Endothelial cell of umbilical vein (primary cell): ENCODE results near the gene IL12A. TPM values are rescaled to one million over a fixed set of nuclear protein-coding genes. Genes with fewer than 3 reads are reported as not detected.

ENCODE experiments used
- BruUV-seq: library from RNA; stranded (reverse); fragments of 400-500 nt; replicated peaks from 2 replicates; lab custom pipeline; 2021; lab: Mats Ljungman, UMichigan
- CTCF ChIA-PET: fragments of 300-600, 350-600 bp; sonication (Branson Sonifier 250); formaldehyde crosslinking; loops from one replicate; lab custom pipeline; 2021; ENCODE audit warnings: antibody characterized with exemption, inconsistent platforms; lab: Charles Lee
- POLR2A ChIA-PET: fragments of 300-600, 350-600 bp; sonication (Branson Sonifier 250); formaldehyde crosslinking; loops from one replicate; lab custom pipeline; 2021; ENCODE audit warnings: antibody characterized with exemption, inconsistent platforms; lab: Charles Lee
- DNase-seq: peaks from one replicate; pipeline ENCODE4 v3.0.0-alpha.2; 2011; ENCODE audit warnings: low read depth, low spot score
- FAIRE-seq: peaks from 2 replicates; lab custom pipeline; 2011; peaks lifted over from hg19 to GRCh38; lab: Jason Lieb, UNC
- H2AFZ ChIP-seq: 2 replicates; pipeline ENCODE4 v1.6.0; 2012; ENCODE audit warnings: low read depth, low read length, control low read depth, inconsistent platforms
- H3K27ac ChIP-seq: 2 replicates; pipeline ENCODE4 v1.5.1; 2011; ENCODE audit warnings: low read depth, mild to moderate bottlenecking, control low read depth, low read length, moderate library complexity; ENCODE audit not compliant: insufficient read depth
- H3K27me3 ChIP-seq, 2 experiments: 2 replicates each; pipeline versions ENCODE4 v1.6.0 to v1.6.1; 2011; ENCODE audit warnings: low read length in 2 of 2, mixed read lengths in 1 of 2; ENCODE audit not compliant: control insufficient read depth in 2 of 2, insufficient read depth in 2 of 2
- H3K36me3 ChIP-seq, 2 experiments: 2 replicates in 1 of 2; 3 replicates in 1 of 2; pipeline ENCODE4 v1.5.1; 2011; ENCODE audit warnings: low read length in 2 of 2, mild to moderate bottlenecking in 1 of 2, moderate library complexity in 1 of 2; ENCODE audit not compliant: control insufficient read depth in 2 of 2, insufficient read depth in 2 of 2; ENCODE audit errors: extremely low read depth in 1 of 2
- H3K4me1 ChIP-seq: 3 replicates; pipeline ENCODE4 v1.5.1; 2011; ENCODE audit warnings: mild to moderate bottlenecking, low read length; ENCODE audit not compliant: control insufficient read depth, insufficient read depth; ENCODE audit errors: extremely low read depth
- H3K4me2 ChIP-seq: 2 replicates; pipeline ENCODE4 v1.6.1; 2011; ENCODE audit warnings: low read length, control low read depth, mixed read lengths; ENCODE audit not compliant: insufficient read depth
- H3K4me3 ChIP-seq, 3 experiments: fragments of 200-600 bp in 1 of 3; sonication (generic), shearing (Covaris generic) in 1 of 3; replicated peaks in 1 of 3; 2 replicates each; pipeline ENCODE4 v1.5.1; 2011 to 2016; ENCODE audit warnings: control low read depth in 3 of 3, low read length in 3 of 3, mild to moderate bottlenecking in 2 of 3, inconsistent platforms in 1 of 3, low read depth in 1 of 3, moderate library complexity in 1 of 3; ENCODE audit not compliant: insufficient read depth in 1 of 3
- H3K79me2 ChIP-seq: 2 replicates; pipeline ENCODE4 v1.6.0; 2012; ENCODE audit warnings: low read length, inconsistent platforms; ENCODE audit not compliant: control insufficient read depth, insufficient read depth
- H3K9ac ChIP-seq: replicated peaks from 2 replicates; pipeline ENCODE3; 2011; ENCODE audit warnings: low read length, control low read depth; ENCODE audit not compliant: insufficient read depth; ENCODE audit errors: extremely low read depth
- H3K9me1 ChIP-seq: replicated peaks from 3 replicates; pipeline ENCODE4 v1.6.0; 2011; ENCODE audit warnings: mild to moderate bottlenecking, low read length; ENCODE audit not compliant: control insufficient read depth, insufficient read depth; ENCODE audit errors: extremely low read depth
- H3K9me3 ChIP-seq: replicated peaks from 2 replicates; pipeline ENCODE4 v1.5.1; 2012; ENCODE audit warnings: low read length, inconsistent platforms; ENCODE audit not compliant: control insufficient read depth, insufficient read depth
- H4K20me1 ChIP-seq: replicated peaks from 2 replicates; pipeline ENCODE3; 2011; ENCODE audit warnings: mild to moderate bottlenecking, low read length; ENCODE audit not compliant: control insufficient read depth, insufficient read depth; ENCODE audit errors: extremely low read depth
- CTCF ChIP-seq, 2 donors: IDR thresholded peaks; 1 replicate in 1 of 2; 2 replicates in 1 of 2; pipeline ENCODE4 v1.5.1; 2011; ENCODE audit warnings: low read length in 2 of 2, mild to moderate bottlenecking in 2 of 2, moderate library complexity in 2 of 2, control low read depth in 1 of 2, inconsistent platforms in 1 of 2, low read depth in 1 of 2; ENCODE audit not compliant: insufficient read depth in 1 of 2; ENCODE audit errors: extremely low read depth in 1 of 2
- FOS ChIP-seq: IDR thresholded peaks from 2 replicates; pipeline ENCODE4 v1.6.1; 2011; ENCODE audit warnings: mild to moderate bottlenecking, low read length, moderate library complexity, borderline replicate concordance; ENCODE audit not compliant: insufficient read depth
- GATA2 ChIP-seq: IDR thresholded peaks from 2 replicates; pipeline ENCODE4 v1.7.0; 2011; ENCODE audit warnings: low read depth, mild to moderate bottlenecking, moderate library complexity, mixed read lengths, low read length; ENCODE audit not compliant: insufficient read length, insufficient read depth
- POLR2A ChIP-seq: IDR thresholded peaks from 2 replicates; pipeline ENCODE4 v1.6.1; 2012; ENCODE audit warnings: low read depth, mild to moderate bottlenecking, control low read depth, low read length
- dilution Hi-C: fragments of 300-500 bp; cut with MboI; formaldehyde crosslinking; loops from one replicate; pipeline ENCODE4 v1.15.0; 2019; ENCODE audit warnings: low sequenced_read_pairs; ENCODE audit not compliant: extremely low pct_ligation_motif_present
- intact Hi-C: fragments of 100-400 bp; cut with micrococcal nuclease; formaldehyde crosslinking; loops from one replicate; pipeline ENCODE4 v1.10.0; 2022
- polyA plus RNA-seq, 4 experiments: library from polyadenylated mRNA; depleted of rRNA in 3 of 4; stranded (reverse) in 3 of 4; unstranded in 1 of 4; fragments of >200 nt; gene quantifications; 2 replicates each; pipeline versions ENCODE4 v1.2.1 to v1.2.3, GENCODE V29; 2011 to 2012; ENCODE audit warnings: missing spikeins in 1 of 4
- total RNA-seq: library from RNA; stranded (reverse); gene quantifications from 2 replicates; pipeline ENCODE4 v1.2.3, GENCODE V29; 2021

IL12A gene
- total and polyA plus RNA-seq, 2 donors (not counting 3 experiments of a cell fraction or from before 2014, with no cell fraction given): 1.6 to 1.7 TPM

- ChIA-PET CTCF (interaction anchor here (1.5 kb wide), 1 partner anchor 760 kb away, joined by 5 read pairs; no protein-coding TSS in a partner anchor), POLR2A (no interaction called here)
- no peak overlapping the region for H2AFZ ChIP-seq
Observed at GRCh38 chr3:160020057-160020711, 31.5 kb downstream of the IL12A start.

More at GRCh38 chr3:160020057-160020711, 31.5 kb downstream of the IL12A start:
- Histone ChIP-seq H3K4me3 (no peak overlapping the region), H3K4me1 (no peaks in the 10 kb centered on the region), H3K27me3 (no peaks in the 10 kb centered on the region), H3K9me1 (no peaks in the 10 kb centered on the region), H3K9ac (no peak overlapping the region), H3K27ac (no peak overlapping the region), H3K4me2 (no peak overlapping the region), H3K36me3 (no peaks in the 10 kb centered on the region), H3K9me3 (no peaks in the 10 kb centered on the region), H3K79me2 (no peaks in the 10 kb centered on the region), H4K20me1 (no peaks in the 10 kb centered on the region)
- intact Hi-C loops (no loop called here), dilution Hi-C loops (no loop called here)
- no peak for FAIRE-seq
- no peak for TF ChIP-seq POLR2A
- TF ChIP-seq GATA2: no peak
- no peak for TF ChIP-seq FOS
- no peak for TF ChIP-seq CTCF (IDR thresholded peaks at IDR 0.05; ENCODE audit: extremely low read depth in 1 of 2, insufficient read depth in 1 of 2, low read depth in 1 of 2, low read length in 2 of 2)
- DNase-seq: no peak
- BruUV-seq: no TSS peak
